Liver (tissue), 3 donors: ENCODE results near the gene EPHA6.

Source experiments
- TF ChIP-seq, protein P1 (sequence below): fragments of 150-350 bp; IDR thresholded peaks from 2 replicates; pipeline ENCODE4 v1.5.1; 2017; ENCODE audit warnings: improper control_type of control experiment, low read depth, low read length; ENCODE audit not compliant: missing input control
- TF ChIP-seq, protein P2 (sequence below): IDR thresholded peaks from 2 replicates; pipeline ENCODE4 v1.6.1; 2016; ENCODE audit warnings: antibody characterized with exemption, mild to moderate bottlenecking
- TF ChIP-seq, protein P3 (sequence below): IDR thresholded peaks from 2 replicates; pipeline ENCODE4 v1.6.1; 2016; ENCODE audit warnings: antibody characterized with exemption
- donor health status: healthy.
- donor health status: healthy.

DNA sequence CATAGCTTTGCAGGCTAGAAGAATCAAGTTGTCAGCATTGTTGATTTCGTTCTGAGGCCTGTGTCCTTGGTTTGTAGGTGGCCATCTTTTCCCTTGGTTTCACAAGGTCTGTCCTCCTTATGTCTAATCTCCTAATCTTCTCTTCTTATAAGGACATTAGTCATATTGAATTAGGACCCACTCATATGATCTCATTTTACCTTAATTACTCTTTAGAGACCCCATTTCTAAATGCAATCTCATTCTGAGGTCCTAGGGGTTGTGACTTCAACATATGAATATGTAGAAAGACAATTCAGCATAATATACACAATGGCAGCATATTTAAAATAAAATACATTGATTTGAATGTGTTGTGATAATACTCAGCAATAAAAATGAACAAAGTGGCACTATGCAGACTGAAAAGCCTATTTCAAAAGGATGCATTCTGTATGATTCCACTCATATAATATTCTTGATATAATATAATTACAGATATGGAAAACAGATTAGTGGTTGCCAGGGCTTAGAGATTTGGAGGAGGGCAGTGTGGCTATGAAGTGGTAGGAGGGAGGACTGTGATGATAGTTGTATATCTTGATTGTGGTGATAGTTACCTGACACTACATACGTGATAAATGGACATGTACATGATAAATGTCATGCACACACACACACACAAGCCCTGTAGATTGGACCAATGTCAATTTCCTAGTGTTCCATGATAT lies 431.0 kb downstream of the EPHA6 start:
- TF ChIP-seq, protein P1, sequence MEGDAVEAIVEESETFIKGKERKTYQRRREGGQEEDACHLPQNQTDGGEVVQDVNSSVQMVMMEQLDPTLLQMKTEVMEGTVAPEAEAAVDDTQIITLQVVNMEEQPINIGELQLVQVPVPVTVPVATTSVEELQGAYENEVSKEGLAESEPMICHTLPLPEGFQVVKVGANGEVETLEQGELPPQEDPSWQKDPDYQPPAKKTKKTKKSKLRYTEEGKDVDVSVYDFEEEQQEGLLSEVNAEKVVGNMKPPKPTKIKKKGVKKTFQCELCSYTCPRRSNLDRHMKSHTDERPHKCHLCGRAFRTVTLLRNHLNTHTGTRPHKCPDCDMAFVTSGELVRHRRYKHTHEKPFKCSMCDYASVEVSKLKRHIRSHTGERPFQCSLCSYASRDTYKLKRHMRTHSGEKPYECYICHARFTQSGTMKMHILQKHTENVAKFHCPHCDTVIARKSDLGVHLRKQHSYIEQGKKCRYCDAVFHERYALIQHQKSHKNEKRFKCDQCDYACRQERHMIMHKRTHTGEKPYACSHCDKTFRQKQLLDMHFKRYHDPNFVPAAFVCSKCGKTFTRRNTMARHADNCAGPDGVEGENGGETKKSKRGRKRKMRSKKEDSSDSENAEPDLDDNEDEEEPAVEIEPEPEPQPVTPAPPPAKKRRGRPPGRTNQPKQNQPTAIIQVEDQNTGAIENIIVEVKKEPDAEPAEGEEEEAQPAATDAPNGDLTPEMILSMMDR, result no peak
- TF ChIP-seq, protein P2, sequence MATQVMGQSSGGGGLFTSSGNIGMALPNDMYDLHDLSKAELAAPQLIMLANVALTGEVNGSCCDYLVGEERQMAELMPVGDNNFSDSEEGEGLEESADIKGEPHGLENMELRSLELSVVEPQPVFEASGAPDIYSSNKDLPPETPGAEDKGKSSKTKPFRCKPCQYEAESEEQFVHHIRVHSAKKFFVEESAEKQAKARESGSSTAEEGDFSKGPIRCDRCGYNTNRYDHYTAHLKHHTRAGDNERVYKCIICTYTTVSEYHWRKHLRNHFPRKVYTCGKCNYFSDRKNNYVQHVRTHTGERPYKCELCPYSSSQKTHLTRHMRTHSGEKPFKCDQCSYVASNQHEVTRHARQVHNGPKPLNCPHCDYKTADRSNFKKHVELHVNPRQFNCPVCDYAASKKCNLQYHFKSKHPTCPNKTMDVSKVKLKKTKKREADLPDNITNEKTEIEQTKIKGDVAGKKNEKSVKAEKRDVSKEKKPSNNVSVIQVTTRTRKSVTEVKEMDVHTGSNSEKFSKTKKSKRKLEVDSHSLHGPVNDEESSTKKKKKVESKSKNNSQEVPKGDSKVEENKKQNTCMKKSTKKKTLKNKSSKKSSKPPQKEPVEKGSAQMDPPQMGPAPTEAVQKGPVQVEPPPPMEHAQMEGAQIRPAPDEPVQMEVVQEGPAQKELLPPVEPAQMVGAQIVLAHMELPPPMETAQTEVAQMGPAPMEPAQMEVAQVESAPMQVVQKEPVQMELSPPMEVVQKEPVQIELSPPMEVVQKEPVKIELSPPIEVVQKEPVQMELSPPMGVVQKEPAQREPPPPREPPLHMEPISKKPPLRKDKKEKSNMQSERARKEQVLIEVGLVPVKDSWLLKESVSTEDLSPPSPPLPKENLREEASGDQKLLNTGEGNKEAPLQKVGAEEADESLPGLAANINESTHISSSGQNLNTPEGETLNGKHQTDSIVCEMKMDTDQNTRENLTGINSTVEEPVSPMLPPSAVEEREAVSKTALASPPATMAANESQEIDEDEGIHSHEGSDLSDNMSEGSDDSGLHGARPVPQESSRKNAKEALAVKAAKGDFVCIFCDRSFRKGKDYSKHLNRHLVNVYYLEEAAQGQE, result no peak
- TF ChIP-seq, protein P3, sequence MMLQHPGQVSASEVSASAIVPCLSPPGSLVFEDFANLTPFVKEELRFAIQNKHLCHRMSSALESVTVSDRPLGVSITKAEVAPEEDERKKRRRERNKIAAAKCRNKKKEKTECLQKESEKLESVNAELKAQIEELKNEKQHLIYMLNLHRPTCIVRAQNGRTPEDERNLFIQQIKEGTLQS, result no peak
